ENCODE data around the gene DTX4.

DTX4 gene

DNA sequence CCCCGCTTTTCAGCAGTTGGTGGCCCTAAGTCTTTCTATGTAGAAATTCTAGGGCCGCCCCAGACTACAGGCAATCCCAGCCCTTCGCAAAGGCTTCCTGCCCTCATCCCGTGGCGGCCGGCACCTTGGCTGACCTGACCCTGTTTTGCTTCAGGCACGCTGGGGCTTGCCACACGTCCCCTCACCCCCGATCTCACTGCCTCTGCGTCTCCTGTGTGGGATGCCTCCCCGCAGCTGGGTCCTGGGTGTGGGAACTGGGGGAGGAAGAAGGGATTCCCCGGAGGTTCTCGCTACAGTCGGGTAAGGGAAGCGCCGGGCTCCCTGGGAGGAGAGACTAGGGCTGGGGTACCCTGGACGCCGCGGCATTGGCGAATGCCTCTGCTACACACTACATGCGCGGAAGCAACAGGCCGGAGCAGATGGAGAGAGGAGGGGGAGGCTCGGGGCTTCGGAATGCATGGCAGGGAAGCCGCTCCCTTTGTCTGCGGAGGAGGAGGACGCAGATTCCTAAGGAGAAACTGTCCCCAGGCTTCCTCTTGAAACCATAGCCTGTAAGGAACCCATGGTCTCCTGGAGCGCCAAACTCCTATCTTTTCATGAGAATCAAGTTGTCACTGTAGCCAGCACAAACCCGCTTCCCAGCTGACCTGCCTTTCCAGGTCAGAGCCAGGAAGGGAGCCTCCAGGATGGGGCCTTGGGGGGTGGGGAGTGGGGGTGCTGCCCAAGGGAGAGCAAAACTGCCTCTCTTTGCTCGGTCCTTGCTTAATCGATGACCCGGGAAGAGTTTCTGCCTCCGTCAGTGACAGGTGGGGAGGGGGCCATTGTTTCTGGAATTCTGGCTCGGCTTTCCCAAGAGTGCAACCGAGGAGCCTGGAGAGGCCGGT, 1.4 kb downstream of the DTX4 start:
- no peak for DNase-seq

- DNase-seq: no peak
These were observed 2.2 kb downstream of the DTX4 start for GRCh38 chr11:59173964-59174663.

DNA sequence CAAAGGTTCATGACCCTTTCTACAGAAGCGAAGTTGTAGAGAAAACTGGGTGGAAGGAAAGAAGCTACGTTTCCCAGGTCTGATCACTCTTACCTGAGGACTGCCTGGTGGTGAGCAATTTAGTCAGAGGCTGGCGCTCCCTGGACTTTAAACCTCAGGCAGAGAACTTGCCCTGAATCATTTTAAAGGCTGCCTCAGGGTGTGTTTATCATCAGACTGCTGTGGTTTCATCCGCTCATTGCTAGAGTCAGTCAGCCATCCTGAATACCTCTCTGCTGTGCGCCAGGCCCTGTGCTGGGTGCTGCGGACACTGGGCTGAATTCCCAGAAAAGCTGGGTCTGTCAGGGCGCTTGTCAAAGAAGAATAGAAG, 2.7 kb downstream of the DTX4 start:
- no peak for DNase-seq

- DNase-seq: no peak
These were observed 3.2 kb downstream of the DTX4 start for GRCh38 chr11:59175091-59175501.

DNA sequence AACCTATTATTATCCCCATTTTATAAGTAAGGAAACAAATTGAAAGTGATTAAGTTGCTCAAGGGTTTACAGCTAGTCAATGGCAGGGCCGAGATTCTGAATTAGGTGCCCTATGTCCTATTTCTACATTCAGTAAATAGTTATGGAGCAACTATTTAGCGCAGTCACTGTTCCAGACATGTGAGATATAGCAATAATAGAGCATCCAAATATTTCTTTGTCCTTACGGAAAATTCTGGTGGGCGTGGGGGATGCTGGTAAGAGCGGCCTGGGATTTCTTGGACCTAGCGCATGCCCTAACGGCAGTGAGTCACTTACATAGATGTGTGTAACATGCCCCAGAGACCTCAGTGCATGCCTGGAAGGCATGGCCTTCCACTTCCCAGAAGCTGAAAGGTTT, 4.4 kb downstream of the DTX4 start:
- no peak for DNase-seq

GRCh38 chr11:59178402-59178801, 6.5 kb downstream of the DTX4 start:
- no peak for DNase-seq

- DNase-seq: no peak
These were observed 7.2 kb downstream of the DTX4 start for GRCh38 chr11:59179121-59179520.

DNA sequence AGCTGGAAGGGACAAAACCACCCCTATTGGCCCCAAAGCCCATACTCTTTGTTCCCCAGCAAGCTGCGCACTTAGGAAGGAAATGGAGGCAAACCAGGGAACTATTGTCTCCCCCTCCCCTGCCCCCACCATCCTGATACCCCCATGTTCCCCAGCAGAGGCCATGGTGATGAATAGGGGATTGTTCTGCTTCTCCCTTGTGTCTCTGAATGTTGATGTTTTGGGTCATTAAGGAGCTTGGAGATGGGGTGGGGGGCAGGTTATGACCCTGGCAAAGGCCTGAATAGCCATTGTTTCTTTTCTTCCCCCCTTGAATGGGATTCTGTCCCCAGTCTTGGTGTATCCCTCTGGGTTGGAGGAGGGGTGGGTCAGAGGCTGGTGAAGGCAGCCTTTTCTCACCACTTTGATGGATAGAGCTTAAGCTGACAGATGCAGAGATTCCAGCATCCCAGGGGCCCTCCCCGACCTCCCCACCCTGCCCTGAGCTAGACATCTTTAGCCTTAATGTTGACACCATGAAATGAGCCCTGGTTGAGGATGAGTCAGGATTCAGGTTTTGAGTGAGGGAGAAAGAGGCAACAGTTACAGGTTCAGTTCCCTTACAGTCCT, 8.3 kb downstream of the DTX4 start:
- no peak for DNase-seq

DNA sequence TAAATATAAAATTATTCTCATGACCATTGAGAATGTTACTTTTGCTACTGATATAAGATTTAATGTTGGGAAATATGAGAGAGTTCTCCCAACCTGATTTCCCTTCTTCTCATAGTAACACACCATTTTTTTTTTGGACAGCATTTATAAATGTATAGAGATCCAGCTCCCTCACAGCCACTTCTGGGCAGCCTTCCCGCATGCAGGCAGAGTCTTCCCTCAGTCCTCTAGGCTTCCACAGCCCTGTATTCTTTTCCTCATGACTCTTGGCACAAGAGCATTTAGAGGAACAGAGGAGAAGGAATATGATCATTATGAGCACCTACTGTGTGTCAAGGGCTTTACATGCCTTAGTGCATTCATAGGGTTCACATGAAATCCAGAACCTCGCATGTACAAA, 9.0 kb downstream of the DTX4 start:
- DNase-seq: no peak

DNA sequence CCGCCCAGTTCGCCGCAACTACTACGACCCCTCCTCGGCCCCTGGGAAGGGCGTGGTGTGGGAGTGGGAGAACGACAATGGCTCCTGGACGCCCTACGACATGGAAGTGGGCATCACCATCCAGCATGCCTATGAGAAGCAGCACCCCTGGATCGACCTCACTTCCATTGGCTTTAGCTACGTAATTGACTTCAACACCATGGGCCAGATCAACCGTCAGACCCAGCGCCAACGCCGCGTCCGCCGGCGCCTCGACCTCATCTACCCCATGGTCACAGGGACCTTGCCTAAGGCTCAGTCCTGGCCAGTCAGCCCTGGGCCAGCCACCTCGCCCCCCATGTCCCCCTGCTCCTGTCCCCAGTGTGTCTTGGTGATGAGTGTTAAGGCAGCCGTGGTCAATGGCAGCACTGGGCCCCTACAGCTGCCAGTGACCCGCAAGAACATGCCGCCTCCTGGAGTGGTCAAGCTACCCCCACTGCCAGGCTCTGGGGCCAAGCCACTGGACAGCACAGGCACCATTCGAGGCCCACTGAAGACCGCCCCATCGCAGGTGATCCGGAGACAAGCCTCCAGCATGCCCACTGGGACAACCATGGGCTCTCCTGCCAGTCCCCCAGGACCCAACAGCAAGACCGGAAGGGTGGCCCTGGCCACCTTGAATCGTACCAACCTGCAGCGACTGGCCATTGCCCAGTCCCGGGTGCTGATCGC, 10.0 kb downstream of the DTX4 start:
- DNase-seq: no peak

DNA sequence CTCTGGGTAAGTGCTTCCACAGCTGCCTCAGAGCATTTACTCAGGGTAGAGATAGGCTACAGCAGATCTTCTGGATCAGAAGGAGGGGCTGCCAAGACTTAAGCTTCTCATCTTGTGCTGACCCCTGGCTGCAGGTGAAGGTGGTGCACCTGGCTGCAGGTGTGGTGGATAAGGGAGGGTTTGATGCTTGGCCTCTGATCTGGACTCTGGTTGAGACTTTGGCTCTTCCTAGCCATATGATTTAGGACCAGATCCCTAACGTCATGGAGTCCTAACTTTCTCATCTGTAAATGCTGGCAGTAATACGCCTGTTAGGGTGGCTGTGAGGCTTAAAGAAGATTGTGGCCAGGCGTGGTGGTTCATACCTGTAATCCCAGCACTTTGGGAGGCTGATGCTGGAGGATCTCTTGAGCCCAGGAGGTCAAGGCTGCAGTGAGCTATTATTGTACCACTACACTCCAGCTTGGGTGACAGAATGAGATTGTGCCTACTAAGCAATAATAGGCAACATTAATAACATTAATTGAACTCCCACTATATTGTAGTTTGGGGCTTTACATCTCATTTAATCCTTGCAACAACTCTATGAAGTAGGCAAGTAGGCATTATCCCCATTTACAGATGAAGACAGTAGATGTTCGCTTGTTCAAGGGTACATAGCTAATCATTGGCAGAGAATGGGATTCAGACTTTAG, 10.7 kb downstream of the DTX4 start:
- DNase-seq: peak; percentile 17

GRCh38 chr11:59183771-59184170, 11.8 kb downstream of the DTX4 start:
- DNase-seq: no peak

DNA sequence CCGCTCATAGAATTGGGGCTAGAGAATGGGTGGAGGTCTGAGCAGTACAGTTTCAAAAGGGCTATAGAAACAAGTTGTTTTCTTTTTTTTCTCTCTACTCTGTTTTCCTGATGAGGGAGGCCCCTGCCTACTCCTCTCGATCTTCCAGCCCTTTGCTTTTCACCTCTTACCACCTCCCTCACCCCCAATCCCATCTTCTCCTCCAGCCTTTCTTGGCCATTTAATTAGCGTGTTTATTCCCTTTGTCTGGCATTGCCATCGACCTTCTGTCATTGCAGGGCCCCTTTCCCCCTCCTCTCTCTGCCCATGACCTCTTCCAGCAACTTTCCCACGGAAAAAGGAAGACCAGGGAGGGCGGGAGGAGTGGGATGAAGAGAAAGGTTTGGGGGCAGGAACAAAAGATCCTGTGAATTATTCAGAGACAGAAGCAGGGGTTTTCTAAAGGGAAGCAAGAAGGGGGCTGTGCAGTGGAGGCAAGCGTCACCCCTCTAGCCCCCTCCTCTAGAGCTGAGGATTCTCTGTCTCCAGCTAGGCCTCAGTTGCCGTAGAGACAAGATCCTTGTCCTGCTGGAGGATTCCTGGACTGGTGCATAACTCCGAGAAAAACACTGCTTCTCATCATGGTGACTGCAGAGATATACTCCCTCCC, 12.9 kb downstream of the DTX4 start:
- no peak for DNase-seq

GRCh38 chr11:59185386-59185945, 13.5 kb downstream of the DTX4 start:
- DNase-seq: no peak

DNA sequence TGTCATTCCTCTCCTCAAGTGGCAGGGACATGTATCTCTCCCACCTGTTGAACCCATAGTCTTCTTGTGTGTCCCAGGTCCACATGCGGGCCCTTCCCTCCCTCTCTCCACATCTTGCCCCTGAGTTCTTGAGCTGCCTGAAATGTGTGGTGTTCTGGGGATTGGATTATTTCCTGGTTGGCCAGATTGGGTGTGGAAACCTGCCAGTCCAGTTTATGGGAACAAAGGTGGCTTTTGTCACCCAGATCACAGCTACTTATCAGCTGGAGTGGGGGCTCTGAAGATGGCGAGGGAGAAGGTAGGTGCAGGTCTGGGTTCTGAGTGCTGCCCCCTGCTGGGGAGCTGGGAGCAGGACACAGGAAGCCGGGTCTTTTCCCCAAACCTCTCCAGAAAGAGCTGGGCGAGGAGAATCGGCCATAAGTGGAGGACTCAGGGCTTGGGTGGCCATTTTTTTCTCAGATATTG, 14.2 kb downstream of the DTX4 start:
- DNase-seq: peak; percentile 48

DNA sequence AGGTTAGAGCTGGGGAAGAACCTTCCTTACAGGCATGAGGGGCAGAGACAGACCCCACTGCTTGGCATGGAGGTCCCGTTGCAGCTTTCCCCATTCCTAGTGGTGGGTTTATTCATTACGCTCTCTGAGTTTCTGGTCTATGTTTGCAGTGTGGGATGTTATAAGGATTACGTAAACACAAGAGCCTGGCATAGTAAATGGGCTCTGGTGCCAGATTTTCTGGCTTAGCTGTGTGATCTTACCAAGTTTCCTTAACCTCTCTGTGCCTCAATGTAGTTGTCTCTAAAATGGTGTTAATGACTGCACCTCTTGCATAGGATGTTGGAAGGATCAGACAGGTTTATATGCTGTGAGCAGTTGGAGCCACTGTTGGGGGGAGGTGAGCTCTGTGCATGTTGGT, 15.1 kb downstream of the DTX4 start:
- no peak for DNase-seq

GRCh38 chr11:59187587-59187986, 15.7 kb downstream of the DTX4 start:
- DNase-seq: no peak

- DNase-seq: no peak
These were observed 17.0 kb downstream of the DTX4 start for GRCh38 chr11:59188954-59189353.

- DNase-seq: no peak
These were observed 18.1 kb downstream of the DTX4 start for GRCh38 chr11:59189986-59190385.

DNA sequence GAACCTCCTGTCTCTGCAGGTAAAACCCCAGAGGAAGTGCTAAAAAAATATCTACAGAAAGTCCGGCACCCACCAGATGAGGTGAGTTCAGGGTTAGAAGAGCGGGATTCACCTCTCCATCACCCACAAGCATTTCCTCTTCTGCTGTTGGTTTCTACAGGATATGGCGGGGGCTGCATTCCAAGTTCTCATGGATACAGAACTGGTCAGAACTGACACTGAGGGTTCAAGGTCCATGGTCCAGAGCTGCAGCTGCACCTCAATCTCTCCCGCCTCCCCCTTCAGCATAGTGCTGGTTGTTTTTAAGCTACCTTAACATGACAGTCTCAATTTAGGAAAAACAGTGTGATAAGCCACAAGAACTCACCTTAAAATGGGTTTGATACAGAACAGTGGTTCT, 19.2 kb downstream of the DTX4 start:
- no peak for DNase-seq

DNA sequence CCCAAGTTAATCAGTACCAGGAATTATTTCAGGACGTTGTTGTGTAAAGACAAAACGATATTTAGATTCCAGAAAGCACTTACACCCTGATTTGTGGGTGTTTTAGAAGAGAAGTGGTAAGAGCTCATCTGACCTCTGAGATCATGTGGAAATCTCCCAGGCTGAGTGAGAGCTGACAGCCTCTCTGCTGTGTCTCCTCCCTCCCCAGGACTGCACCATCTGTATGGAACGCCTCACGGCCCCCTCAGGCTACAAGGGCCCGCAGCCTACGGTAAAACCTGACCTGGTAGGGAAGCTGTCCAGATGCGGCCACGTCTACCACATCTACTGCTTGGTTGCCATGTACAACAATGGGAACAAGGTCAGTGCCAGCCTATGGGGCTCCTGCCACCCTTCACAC, 20.0 kb downstream of the DTX4 start:
- no peak for DNase-seq

Measured in activated CD4-positive, alpha-beta T cell treated with anti-CD3 and anti-CD28 coated beads, Interleukin-2, amount 50 U/mL, for 1 hour (primary cell).